AG20443 (cell line): ENCODE data around the gene EGLN2.
"Not testable (repeated sequence)": the region's sequence is repeated elsewhere in the genome, so short reads cannot be mapped to it uniquely, and the experiment has no call there.

Source experiments
- DNase-seq: peaks from one replicate; pipeline ENCODE4 v3.0.0; 2012; ENCODE audit warnings: low spot score, mixed read lengths

EGLN2 gene

GRCh38 chr19:40798683-40799557 is at the start of gene EGLN2:
Gene EGLN2, plus strand, starts transcription at chr19:40799191. Its CDS starts 1,382 bp downstream, at chr19:40800573.
- peak; percentile 97 for DNase-seq

DNA sequence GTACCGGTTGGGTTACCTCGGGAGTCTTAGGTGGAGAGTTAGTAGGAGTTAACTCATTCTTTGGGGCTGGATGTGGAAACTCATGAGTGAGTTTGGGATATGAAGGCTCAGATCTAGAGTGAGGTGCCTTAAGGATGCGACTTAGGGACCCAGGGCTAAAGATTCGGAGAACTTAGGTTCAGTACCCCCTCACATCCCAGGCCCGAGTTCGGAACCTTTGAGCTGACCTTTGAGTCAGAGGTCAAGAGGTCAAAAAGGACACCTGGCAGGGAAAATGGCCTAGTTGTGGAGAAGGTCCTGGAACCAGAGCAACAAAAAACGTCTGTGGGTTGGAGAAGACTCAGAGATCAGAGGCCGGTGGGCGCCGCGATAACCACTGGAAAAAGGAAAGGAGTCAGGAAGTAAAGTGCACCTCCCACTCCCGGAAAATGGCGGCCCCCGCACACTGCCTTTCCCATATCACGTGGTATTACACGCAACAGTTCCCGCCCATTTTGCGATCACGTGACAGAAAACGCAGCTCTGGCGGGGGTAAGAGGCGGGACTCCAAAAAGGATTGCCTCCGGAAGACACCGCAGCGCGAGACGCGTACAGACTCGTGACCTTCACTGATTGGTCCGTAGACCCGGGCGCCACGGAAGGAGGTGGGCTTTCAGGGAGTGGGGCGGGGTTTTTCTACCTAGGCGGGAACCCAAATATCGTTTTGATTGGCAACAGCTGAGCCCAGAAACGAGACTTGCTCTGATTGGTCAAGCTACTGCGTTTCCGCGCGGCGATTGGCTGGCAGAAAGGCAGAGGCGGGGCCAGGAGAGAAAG is 48.7 kb upstream of the EGLN2 start, which contains the start of gene ACTMAP:
Gene ACTMAP, minus strand, starts transcription at position 420 of the 816 bp plus-strand sequence. CDS start 674 bp downstream, outside the sequence.
- peak; percentile 99 for DNase-seq

DNA sequence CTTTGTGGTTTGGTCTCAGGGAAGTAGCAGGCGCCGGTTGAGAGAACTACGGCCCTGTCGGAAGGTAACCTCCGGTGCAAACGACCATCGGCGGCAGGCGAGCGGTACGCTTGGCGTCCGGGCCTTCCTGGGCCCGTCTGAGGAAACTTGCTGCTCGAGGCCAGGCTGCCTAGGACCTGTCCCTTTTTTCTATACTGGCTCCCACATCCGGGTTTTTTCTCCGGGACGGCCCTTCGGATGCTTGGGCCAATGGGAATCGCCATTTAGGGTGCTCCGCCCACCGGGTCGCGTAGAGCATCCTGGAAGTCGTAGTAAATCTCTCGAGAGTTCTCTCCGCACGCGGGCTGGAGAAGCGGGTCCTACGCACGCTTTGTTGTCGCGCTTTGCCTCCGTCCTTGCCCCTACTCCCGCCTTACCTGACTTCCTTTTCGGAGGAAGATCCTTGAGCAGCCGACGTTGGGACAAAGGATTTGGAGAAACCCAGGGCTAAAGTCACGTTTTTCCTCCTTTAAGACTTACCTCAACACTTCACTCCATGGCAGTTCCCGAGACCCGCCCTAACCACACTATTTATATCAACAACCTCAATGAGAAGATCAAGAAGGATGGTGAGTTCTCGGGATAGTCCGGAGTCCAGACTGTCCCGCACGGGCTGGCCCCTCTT is 48.0 kb upstream of the EGLN2 start, which contains the start of gene SNRPA:
Gene SNRPA, plus strand, starts transcription at position 330 of the 664 bp plus-strand sequence. Its CDS starts 206 bp downstream, at position 536.
- DNase-seq: peak; percentile 96

DNA sequence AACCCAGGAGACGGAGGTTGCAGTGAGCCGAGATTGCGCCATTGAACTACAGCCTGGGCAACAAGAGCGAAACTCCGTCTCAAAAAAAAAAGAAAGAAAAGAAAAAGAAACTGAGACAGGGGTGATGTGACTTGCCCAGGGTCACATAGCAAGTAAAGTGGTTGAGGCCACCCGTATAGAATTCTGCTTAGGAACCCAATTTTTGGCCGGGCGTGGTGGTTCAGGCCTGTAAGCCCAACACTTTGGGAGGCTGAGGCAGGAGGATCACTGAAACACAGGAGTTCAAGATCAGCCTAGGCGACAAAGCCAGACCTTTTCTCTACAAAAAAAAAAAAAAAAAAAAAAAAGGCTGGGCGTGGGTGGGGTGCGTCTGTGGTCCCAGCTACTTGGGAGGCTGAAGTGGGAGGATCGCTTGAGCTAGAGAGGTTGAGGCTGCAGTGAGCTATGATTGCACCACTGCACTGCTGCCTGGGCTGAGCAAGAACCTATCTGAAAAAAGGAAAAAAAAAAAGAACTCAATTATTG is 46.7 kb upstream of the EGLN2 start:
- no peak for DNase-seq

GRCh38 chr19:40754611-40755247 is 44.3 kb upstream of the EGLN2 start:
- no peak for DNase-seq

GRCh38 chr19:40755248-40755624 is 43.8 kb upstream of the EGLN2 start:
- DNase-seq: no peak

DNA sequence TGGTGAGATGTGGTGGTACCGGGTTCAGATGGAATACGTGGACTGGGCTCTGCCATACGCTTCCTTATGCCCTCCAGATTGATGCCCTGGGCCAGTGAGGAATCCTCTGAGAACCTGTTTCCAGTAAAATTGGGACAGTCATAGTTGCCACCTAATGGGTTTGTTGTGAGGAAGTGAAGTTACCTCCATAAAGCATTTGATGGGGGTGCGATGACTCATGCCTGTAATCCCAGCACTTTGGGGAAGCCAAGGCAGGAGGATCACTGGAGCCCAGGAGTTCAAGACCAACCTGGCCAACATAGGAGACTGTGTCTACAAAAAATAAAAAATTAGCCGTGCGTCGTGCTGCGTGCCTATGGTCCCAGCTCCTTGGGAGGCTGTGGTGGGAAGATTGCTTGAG is 43.2 kb upstream of the EGLN2 start:
- DNase-seq: no peak

DNA sequence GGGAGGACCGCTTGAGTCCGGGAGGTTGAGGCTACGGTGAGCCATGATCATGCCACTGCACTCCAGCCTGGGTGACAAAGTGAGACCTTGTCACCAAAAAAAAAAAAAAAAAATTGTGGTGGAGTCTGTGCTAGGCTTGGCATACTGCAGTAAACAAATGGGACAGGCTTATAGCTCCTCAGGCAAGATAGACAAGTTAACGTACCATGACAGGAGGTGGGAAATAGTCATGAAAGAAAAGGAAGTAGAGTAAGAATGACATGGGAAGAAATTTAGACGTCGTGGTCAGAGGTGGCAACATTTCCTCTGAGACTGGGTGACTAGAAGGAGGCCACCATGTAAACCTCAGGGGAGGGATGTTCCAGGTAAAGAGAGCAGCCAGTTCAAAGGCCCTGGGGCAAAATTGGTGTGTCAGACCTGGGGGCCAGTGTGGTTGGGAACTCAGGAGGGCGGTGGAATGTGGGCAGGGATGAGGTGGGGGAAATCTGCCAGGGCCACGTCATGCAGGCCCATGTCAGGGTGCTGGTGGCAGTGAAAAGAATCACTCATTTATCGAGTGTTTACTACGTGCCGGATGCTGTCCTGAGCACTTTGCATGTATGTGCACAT is 42.4 kb upstream of the EGLN2 start:
- no peak for DNase-seq

DNA sequence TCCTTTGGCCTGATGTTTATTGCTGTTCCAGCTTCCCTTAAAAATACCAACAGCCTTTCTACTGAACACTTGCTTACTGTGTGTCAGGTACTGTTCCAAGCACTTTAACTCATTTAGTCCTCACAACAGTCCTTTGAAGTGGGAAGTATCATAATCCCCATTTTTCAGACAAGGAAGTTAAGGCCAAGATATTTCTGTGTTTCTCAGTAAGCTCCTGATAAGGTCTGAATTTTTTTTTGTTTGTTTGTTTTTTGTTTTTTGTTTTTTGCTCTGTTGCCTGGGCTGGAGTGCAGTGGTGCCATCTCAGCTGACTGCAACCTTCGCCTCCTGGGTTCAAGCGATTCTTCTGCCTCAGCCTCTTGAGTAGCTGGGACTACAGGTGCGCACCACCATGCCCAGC is 40.5 kb upstream of the EGLN2 start:
- DNase-seq: no peak

DNA sequence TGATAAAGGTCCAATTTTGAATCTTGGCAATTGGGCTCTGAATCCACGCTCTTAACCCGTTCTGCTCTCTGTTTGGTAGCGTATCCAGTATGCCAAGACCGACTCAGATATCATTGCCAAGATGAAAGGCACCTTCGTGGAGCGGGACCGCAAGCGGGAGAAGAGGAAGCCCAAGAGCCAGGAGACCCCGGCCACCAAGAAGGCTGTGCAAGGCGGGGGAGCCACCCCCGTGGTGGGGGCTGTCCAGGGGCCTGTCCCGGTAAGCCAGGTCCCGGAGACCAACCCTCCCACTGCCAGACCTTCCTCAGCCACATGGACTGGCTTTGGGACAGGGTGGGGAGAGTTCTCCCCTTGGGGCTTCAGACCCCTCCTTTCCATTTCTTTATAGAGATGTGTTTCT is 39.6 kb upstream of the EGLN2 start:
- no peak for DNase-seq

- DNase-seq: no peak
These were observed 36.1 kb upstream of the EGLN2 start for GRCh38 chr19:40762754-40763470.

- no peak for DNase-seq
These were observed 35.5 kb upstream of the EGLN2 start for GRCh38 chr19:40763526-40763925.

GRCh38 chr19:40763963-40764362 is 35.0 kb upstream of the EGLN2 start:
- no peak for DNase-seq

DNA sequence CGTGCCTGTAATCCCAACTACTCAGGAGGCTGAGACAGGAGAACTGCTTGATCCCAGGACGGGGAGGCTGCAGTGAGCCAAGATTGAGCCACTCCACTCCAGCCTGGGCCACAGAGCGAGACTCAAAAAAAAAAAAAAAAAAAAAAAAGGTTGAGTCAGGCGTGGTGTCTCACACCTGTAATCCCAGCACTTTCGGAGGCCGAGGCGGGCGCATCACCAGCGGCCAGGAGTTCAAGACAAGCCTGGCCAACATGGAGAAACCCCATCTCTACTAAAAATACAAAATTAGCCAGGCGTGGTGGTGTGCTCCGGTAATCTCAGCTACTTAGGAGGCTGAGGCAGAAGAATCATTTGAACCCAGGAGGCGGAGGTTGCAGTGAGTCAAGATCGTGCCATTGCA is 32.6 kb upstream of the EGLN2 start:
- not testable (repeated sequence) for DNase-seq

- no peak for DNase-seq
These were observed 30.1 kb upstream of the EGLN2 start for GRCh38 chr19:40768869-40769268.

- DNase-seq: not testable (repeated sequence)
These were observed 27.7 kb upstream of the EGLN2 start for GRCh38 chr19:40771101-40771862.

DNA sequence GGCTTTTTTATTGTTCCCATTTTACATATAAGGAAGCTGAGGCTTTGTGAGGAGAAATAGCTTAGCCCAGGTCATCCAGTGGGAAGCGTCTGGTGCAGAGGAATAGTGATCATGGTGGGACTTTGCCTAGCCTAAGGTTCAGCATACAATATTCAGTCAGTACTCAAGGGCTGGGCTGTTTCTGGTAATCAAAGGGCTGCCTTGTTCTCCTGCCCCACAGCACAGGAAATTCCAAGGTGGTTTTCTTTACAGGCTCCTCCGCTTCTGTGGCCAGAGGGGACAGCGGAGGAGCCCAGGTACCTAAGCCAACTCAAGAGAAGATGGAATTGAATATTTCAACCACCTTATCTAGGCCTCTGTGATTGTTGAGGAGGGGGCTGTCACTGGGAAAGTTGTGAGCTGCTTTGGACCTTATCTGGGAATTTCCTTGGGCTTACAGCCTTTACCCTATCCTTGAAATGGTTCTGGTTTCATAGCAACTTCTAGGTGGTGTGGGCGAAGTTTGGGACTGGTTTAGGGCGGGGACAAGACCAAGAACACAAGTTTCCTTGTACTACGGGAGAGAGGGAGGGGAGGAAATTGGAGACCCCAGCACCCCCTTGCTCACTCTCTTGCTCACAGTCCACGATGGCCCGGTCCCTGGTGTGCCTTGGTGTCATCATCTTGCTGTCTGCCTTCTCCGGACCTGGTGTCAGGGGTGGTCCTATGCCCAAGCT is 23.9 kb upstream of the EGLN2 start, which contains the start of gene MIA:
Gene MIA, plus strand, starts transcription at position 606 of the 716 bp plus-strand sequence. Its CDS starts 22 bp downstream, at position 628.
- DNase-seq: no peak

GRCh38 chr19:40775632-40776022 is 23.4 kb upstream of the EGLN2 start:
- DNase-seq: no peak

- DNase-seq: no peak
These were observed 22.6 kb upstream of the EGLN2 start for GRCh38 chr19:40776364-40776763.
